Measurements from ENCODE around the gene GTF3C4. TPM values are rescaled to one million over a fixed set of nuclear protein-coding genes. Genes with fewer than 3 reads are reported as not detected.

Gene GTF3C4
- polyA plus RNA-seq = 1 to 10 TPM; 2.1 to 4.4 (median 3.3) TPM

DNA sequence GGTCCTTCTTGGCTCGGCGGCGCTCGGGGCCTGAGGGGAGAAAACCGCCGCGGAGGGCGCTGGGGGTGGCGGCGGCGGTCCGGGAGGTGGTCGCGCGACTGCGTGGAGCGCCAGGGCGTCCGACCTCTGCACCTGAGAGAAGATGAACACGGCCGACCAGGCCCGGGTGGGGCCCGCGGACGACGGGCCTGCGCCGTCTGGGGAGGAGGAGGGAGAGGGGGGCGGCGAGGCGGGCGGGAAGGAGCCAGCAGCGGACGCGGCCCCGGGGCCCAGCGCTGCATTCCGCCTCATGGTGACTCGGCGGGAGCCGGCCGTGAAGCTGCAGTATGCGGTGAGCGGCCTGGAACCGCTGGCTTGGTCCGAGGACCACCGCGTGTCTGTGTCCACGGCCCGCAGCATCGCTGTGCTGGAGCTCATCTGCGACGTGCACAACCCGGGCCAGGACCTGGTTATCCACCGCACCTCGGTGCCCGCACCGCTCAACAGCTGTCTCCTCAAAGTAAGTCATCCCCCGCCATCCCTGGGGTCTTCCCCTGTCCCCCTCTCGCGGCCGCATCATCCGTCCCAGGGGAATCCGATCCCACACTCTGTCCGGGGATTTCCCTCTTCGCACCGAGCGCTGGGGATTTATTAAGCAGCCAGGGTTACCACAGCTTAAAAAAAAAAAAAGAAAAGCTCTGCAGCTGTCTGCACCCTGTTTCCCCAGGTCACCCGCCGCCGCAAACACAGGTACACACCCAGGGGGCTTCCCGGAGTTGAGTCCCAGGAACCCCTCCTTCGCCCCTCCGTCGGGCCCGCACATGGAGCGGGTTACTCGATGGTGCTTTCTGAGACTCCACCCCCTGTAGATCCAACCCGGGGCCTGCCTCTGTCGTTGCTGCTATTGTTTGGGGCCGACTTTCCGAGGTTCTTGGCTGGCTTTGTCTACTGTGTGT is at the start of gene GTF3C4:
Gene GTF3C4 (plus strand): TSS at position 8 of the 935 bp plus-strand sequence. CDS start 135 bp downstream, at position 143.
- H3K4me3 Mint-ChIP-seq = peak within 1 kb of the TSS; percentile 84 to 92 (median 89)
- no peaks in the 10 kb centered on the region for H3K9me3 Mint-ChIP-seq
- H3K27ac Mint-ChIP-seq = peak within 1 kb of the TSS; percentile 84 to 94 (median 92)
- H3K4me1 Mint-ChIP-seq = peaks cover 41 to 63% of the 10 kb centered on the region in 2 donors
- no peaks in the 10 kb centered on the region for H3K36me3 Mint-ChIP-seq
- H3K27me3 Mint-ChIP-seq (ENCODE audit: low read depth in 3 of 3) = peaks cover 12 to 25% (median 15%) of the 10 kb centered on the region in 3 donors
- peak; percentile 51 to 64 (median 52) for DNase-seq

DNA sequence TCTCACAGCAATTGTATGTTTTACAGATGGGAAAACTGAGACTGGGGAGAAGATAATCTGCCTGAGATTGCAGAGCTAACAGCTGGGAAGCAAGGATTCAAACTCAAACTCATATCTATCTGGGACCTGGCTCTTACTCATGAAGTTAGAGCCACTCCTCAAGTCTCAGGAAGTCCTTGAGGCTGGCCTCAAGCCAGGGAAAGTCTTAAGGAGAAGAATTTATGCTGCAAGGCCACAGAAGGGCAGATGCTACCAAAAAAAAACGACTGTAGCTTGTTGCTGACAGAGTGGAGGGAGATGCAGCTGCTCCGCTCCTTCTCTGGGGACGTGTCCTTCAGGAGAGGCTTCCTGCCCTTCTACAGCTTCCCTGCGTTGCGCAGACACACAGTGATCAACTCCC is 48.1 kb upstream of the GTF3C4 start:
- H3K4me1 Mint-ChIP-seq = peaks cover 1 to 2% of the 10 kb centered on the region in 2 donors
- peaks cover 27 to 57% (median 30%) of the 10 kb centered on the region in 3 donors for H3K36me3 Mint-ChIP-seq
- H3K27ac Mint-ChIP-seq = no peak overlapping the region
- H3K27me3 Mint-ChIP-seq (ENCODE audit: low read depth in 3 of 3) = no peaks in the 10 kb centered on the region
- no peak overlapping the region for H3K4me3 Mint-ChIP-seq
- no peak for DNase-seq
- H3K9me3 Mint-ChIP-seq = no peaks in the 10 kb centered on the region

- Mint-ChIP-seq H3K9me3 (no peaks in the 10 kb centered on the region), H3K27me3 (ENCODE audit: low read depth in 3 of 3) (no peaks in the 10 kb centered on the region), H3K36me3 (peaks cover 39 to 64% (median 48%) of the 10 kb centered on the region in 3 donors), H3K4me1 (no peaks in the 10 kb centered on the region), H3K4me3 (no peak overlapping the region), H3K27ac (no peak overlapping the region)
- DNase-seq = no peak
Observed at GRCh38 chr9:132626285-132626684, 44.0 kb upstream of the GTF3C4 start.

GRCh38 chr9:132627106-132627505 is 43.2 kb upstream of the GTF3C4 start:
- no peaks in the 10 kb centered on the region for H3K4me1 Mint-ChIP-seq
- H3K9me3 Mint-ChIP-seq = no peaks in the 10 kb centered on the region
- H3K4me3 Mint-ChIP-seq = no peak overlapping the region
- no peak for DNase-seq
- H3K27me3 Mint-ChIP-seq (ENCODE audit: low read depth in 3 of 3) = no peaks in the 10 kb centered on the region
- no peak overlapping the region for H3K27ac Mint-ChIP-seq
- peaks cover 37 to 64% (median 52%) of the 10 kb centered on the region in 3 donors for H3K36me3 Mint-ChIP-seq

DNA sequence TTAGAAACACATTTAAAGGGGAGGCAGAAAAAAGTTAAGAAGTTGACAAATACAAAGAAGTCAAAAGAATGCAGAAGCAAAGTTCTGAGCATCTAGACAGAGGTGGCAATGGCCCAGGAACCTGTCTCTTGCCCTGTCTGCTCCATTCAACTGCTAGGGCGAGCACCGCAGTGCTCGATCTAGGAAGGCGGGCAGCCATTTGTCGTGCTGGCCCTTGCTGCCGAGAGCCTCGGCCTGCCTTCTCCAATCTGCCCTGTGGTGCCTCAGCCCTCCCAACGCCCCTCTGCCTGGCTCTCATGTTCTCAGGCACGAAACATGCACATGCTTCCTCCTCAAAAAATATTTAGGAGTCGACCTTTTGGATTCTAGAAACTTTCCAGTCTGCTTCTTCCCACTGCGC is 42.7 kb upstream of the GTF3C4 start:
- no peaks in the 10 kb centered on the region for H3K4me1 Mint-ChIP-seq
- no peak for DNase-seq
- peaks cover 39 to 64% (median 52%) of the 10 kb centered on the region in 3 donors for H3K36me3 Mint-ChIP-seq
- H3K4me3 Mint-ChIP-seq = no peak overlapping the region
- H3K27me3 Mint-ChIP-seq (ENCODE audit: low read depth in 3 of 3) = no peaks in the 10 kb centered on the region
- no peaks in the 10 kb centered on the region for H3K9me3 Mint-ChIP-seq
- H3K27ac Mint-ChIP-seq = no peak overlapping the region

- no peak overlapping the region for H3K27ac Mint-ChIP-seq
- no peaks in the 10 kb centered on the region for H3K4me1 Mint-ChIP-seq
- no peak for DNase-seq
- H3K9me3 Mint-ChIP-seq = no peaks in the 10 kb centered on the region
- no peak overlapping the region for H3K4me3 Mint-ChIP-seq
- H3K36me3 Mint-ChIP-seq = peaks cover 39 to 61% (median 52%) of the 10 kb centered on the region in 3 donors
- no peaks in the 10 kb centered on the region for H3K27me3 Mint-ChIP-seq (ENCODE audit: low read depth in 3 of 3)
Observed at GRCh38 chr9:132628746-132629145, 41.5 kb upstream of the GTF3C4 start.

GRCh38 chr9:132630116-132630515 is 40.1 kb upstream of the GTF3C4 start:
- H3K9me3 Mint-ChIP-seq = no peaks in the 10 kb centered on the region
- peaks cover 39 to 59% (median 46%) of the 10 kb centered on the region in 3 donors for H3K36me3 Mint-ChIP-seq

DNA sequence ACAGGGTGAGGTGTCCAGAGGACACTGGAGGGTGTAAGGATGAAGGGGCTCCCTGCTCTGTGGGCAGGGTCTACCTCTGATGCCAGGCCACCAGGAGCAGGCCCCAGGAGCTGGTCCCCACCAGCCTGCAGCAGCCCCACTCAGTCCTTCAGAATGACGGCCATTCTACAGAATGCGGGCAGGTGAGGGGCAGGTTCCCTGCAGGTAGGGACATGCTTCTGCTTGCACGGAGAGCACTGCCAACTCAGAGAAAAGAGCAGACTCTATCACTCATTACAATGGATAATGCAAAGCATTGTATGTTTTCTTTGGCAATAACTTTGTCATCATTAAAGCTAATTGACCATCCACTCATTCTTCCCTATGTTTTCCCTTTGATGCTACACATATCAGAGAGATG is 39.5 kb upstream of the GTF3C4 start:
- H3K36me3 Mint-ChIP-seq = peaks cover 39 to 53% (median 46%) of the 10 kb centered on the region in 3 donors
- no peak for DNase-seq
- H3K4me3 Mint-ChIP-seq = no peak overlapping the region
- no peaks in the 10 kb centered on the region for H3K4me1 Mint-ChIP-seq
- H3K27me3 Mint-ChIP-seq (ENCODE audit: low read depth in 3 of 3) = no peaks in the 10 kb centered on the region
- no peak overlapping the region for H3K27ac Mint-ChIP-seq
- no peaks in the 10 kb centered on the region for H3K9me3 Mint-ChIP-seq

More at GRCh38 chr9:132630116-132630515, 40.1 kb upstream of the GTF3C4 start:
- no peaks in the 10 kb centered on the region for H3K27me3 Mint-ChIP-seq (ENCODE audit: low read depth in 3 of 3)
- no peak for DNase-seq
- no peak overlapping the region for H3K27ac Mint-ChIP-seq
- H3K4me3 Mint-ChIP-seq = no peak overlapping the region
- no peaks in the 10 kb centered on the region for H3K4me1 Mint-ChIP-seq

GRCh38 chr9:132631280-132631679 is 39.0 kb upstream of the GTF3C4 start:
- Mint-ChIP-seq H3K9me3 (no peaks in the 10 kb centered on the region), H3K36me3 (peaks cover 38 to 48% (median 45%) of the 10 kb centered on the region in 3 donors), H3K4me1 (no peaks in the 10 kb centered on the region), H3K4me3 (no peak overlapping the region), H3K27me3 (ENCODE audit: low read depth in 3 of 3) (no peaks in the 10 kb centered on the region), H3K27ac (no peak overlapping the region)
- no peak for DNase-seq

GRCh38 chr9:132631685-132632084 is 38.6 kb upstream of the GTF3C4 start:
- Mint-ChIP-seq H3K4me3 (no peak overlapping the region), H3K36me3 (peaks cover 35 to 44% (median 43%) of the 10 kb centered on the region in 3 donors), H3K27me3 (ENCODE audit: low read depth in 3 of 3) (no peaks in the 10 kb centered on the region), H3K27ac (no peak overlapping the region), H3K4me1 (no peaks in the 10 kb centered on the region), H3K9me3 (no peaks in the 10 kb centered on the region)
- no peak for DNase-seq

GRCh38 chr9:132632413-132633129 is 37.7 kb upstream of the GTF3C4 start:
- Mint-ChIP-seq H3K9me3 (no peaks in the 10 kb centered on the region), H3K27ac (no peak overlapping the region), H3K4me3 (no peak overlapping the region), H3K27me3 (ENCODE audit: low read depth in 3 of 3) (no peaks in the 10 kb centered on the region), H3K4me1 (no peaks in the 10 kb centered on the region), H3K36me3 (peaks cover 33 to 44% (median 42%) of the 10 kb centered on the region in 3 donors)
- DNase-seq = no peak

GRCh38 chr9:132634327-132634726 is 35.9 kb upstream of the GTF3C4 start:
- H3K4me1 Mint-ChIP-seq = no peaks in the 10 kb centered on the region

DNA sequence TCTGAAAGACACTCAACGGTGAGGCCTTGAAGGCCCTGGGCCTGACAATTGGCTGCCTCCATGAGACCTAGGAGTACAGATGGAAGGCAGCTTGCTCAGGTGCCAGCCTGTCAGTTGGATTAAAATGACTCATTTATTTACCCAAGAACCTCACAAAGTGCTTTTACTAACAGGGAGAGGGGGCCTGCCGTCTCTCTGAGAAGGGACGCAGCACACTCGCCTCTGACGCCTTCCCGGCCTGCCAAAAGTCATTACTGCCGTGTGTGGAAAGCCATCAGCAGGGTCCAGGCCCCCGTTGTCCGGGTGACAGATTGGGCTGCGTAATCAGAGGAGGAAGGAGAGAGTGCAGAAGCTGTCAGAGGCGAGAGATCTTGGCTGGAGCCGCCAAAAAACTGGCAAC is 32.9 kb upstream of the GTF3C4 start:
- Mint-ChIP-seq H3K9me3 (no peaks in the 10 kb centered on the region), H3K4me3 (no peak overlapping the region), H3K27ac (no peak overlapping the region), H3K27me3 (ENCODE audit: low read depth in 3 of 3) (no peaks in the 10 kb centered on the region), H3K4me1 (no peaks in the 10 kb centered on the region), H3K36me3 (peaks cover 20 to 42% (median 30%) of the 10 kb centered on the region in 3 donors)
- no peak for DNase-seq

More at GRCh38 chr9:132634327-132634726, 35.9 kb upstream of the GTF3C4 start:
- no peak overlapping the region for H3K4me3 Mint-ChIP-seq
- peaks cover 37 to 44% (median 41%) of the 10 kb centered on the region in 3 donors for H3K36me3 Mint-ChIP-seq
- no peaks in the 10 kb centered on the region for H3K27me3 Mint-ChIP-seq (ENCODE audit: low read depth in 3 of 3)
- H3K9me3 Mint-ChIP-seq = no peaks in the 10 kb centered on the region
- H3K27ac Mint-ChIP-seq = no peak overlapping the region
- no peak for DNase-seq

- Mint-ChIP-seq H3K4me1 (no peaks in the 10 kb centered on the region), H3K27ac (no peak overlapping the region), H3K27me3 (ENCODE audit: low read depth in 3 of 3) (no peaks in the 10 kb centered on the region), H3K36me3 (peaks cover 20 to 42% (median 30%) of the 10 kb centered on the region in 3 donors), H3K4me3 (no peak overlapping the region), H3K9me3 (no peaks in the 10 kb centered on the region)
- DNase-seq = no peak
Observed at GRCh38 chr9:132637801-132638200, 32.5 kb upstream of the GTF3C4 start.
